ENCODE measurements around the gene PRSS21.

PRSS21 gene

DNA sequence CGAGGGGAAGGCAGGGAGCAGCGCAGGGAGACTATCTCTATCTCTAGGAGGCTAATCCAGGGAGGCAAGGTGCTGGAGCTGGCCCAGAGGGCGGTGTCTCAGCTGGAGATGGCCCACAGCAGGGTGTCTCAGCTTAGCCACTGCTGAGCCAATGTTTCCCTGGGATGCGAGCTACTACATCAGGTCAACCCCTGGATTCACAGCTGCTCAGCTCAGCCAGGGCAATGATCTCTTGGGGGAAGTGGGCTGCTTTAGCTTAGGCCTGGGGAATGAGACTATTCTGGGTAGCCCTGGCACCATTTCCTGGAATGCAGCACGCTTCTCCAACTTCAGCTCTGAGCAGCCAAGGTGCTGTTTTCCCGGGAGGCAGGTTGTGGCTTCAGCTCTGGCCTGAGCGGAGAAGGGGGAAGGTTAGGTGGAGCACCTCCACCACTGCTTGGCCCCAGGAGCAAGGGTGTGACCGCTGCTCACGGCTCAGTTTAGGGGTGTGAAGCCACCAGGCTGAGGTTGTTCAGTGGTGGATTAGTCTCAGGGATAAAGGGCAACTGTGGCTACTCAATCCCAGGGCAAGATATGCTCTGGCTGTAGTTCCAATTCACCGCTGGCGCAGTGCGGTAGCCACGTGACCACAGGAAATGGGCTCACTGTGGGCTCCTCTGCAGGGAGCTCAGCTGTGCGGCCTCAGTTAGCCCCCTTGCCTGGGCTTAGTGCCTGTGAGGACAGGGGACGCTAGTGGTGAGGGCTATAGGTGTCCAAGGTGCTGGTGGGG lies 5.2 kb upstream of the PRSS21 start:
- Mint-ChIP-seq H3K27me3 (peaks cover 11% of the 10 kb centered on the region), H3K4me1 (ENCODE audit: low read depth) (no peaks in the 10 kb centered on the region), H3K4me3 (no peak overlapping the region), H3K9me3 (no peaks in the 10 kb centered on the region), H3K27ac (no peak overlapping the region), H3K36me3 (ENCODE audit: low read depth) (no peaks in the 10 kb centered on the region)

DNA sequence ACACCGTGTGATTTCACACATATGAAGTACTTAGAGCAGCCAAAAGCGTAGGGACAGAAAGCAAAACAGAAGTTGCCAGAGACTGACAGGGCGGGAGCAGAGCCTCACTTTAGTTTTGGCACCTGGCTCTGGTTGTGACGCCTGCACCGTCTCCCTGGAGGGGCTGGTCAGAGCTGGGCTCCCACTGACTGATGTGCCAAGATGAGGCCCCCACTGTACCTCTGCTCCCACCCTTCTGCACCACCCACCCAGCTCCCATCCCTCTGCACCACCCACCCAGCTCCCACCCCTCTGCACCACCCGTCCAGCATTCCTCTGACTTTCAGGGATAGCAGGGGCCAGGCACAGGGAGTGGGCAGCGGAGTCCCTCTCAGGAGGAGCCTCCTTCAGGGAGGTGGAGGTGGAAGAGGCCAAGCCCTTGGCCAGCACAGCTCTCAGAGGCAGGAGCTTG lies 3.2 kb upstream of the PRSS21 start:
- Mint-ChIP-seq H3K4me3 (no peak overlapping the region), H3K27me3 (peaks cover 6% of the 10 kb centered on the region), H3K9me3 (no peaks in the 10 kb centered on the region), H3K27ac (no peak overlapping the region), H3K36me3 (ENCODE audit: low read depth) (no peaks in the 10 kb centered on the region), H3K4me1 (ENCODE audit: low read depth) (no peaks in the 10 kb centered on the region)

DNA sequence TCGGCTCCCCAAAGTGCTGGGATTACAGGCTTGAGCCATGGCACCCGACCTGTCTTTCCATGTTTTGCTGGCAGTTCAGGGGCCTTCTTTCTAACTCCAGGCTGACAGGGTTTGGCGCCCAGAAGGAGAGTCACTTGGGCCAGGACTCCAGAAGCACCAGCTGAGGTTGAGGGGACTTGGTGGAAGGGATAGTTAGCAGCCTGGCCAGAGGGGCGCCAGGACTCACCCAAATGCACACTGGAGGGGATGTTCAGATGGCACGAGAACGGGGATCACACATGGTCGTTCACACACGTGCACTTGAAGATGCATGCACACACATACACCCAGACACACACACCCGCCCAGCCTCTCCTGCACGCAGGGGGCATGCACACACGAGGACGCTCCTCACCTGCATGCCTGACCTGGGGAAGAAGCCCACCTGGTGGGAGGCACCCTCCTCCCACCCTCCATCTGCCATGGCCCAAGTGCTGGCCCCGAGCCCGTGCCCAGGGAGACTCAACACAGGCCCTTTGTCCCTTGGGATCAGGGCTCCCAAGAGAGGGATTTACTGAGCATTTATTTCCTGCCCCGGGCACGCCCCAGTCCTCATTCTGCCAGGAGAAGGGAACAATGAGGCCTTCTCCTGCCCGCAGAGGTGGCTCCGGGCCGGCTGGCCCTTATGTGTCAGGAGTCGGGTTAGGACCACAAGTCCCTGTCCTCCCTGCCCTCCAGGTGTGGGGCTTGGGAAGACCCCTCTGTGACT lies 2.3 kb upstream of the PRSS21 start:
- Mint-ChIP-seq H3K36me3 (ENCODE audit: low read depth) (no peaks in the 10 kb centered on the region), H3K27ac (no peak overlapping the region), H3K4me3 (no peak overlapping the region), H3K27me3 (peaks cover 4% of the 10 kb centered on the region), H3K4me1 (ENCODE audit: low read depth) (no peaks in the 10 kb centered on the region), H3K9me3 (no peaks in the 10 kb centered on the region)

DNA sequence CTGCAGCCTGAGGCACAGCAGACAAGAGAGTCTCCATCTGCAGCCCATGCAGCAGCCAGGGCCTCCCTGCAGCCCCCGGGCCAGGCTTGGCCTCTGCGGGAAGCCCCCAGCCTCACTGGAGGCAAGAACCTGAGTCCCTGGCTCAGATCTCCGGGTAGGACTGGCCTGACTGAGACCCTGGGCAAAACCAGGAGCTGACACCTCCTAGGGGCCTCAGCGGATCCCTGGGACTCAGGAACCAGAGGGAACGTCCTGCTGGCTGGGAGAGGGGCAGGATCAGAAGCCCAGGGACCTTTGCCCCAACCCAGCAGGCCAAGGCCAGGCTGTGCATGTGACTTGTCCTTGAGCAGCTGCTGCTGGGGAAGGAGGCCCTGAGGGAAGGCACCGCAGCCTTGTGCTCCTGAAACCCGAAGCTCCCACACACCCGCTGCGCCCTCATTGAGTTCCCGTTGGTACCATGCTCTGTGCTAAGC lies 1.7 kb upstream of the PRSS21 start:
- peaks cover under 1% of the 10 kb centered on the region for H3K27me3 Mint-ChIP-seq
- H3K27ac Mint-ChIP-seq: no peak overlapping the region
- no peaks in the 10 kb centered on the region for H3K9me3 Mint-ChIP-seq
- H3K36me3 Mint-ChIP-seq (ENCODE audit: low read depth): no peaks in the 10 kb centered on the region
- H3K4me3 Mint-ChIP-seq: no peak overlapping the region
- no peaks in the 10 kb centered on the region for H3K4me1 Mint-ChIP-seq (ENCODE audit: low read depth)

DNA sequence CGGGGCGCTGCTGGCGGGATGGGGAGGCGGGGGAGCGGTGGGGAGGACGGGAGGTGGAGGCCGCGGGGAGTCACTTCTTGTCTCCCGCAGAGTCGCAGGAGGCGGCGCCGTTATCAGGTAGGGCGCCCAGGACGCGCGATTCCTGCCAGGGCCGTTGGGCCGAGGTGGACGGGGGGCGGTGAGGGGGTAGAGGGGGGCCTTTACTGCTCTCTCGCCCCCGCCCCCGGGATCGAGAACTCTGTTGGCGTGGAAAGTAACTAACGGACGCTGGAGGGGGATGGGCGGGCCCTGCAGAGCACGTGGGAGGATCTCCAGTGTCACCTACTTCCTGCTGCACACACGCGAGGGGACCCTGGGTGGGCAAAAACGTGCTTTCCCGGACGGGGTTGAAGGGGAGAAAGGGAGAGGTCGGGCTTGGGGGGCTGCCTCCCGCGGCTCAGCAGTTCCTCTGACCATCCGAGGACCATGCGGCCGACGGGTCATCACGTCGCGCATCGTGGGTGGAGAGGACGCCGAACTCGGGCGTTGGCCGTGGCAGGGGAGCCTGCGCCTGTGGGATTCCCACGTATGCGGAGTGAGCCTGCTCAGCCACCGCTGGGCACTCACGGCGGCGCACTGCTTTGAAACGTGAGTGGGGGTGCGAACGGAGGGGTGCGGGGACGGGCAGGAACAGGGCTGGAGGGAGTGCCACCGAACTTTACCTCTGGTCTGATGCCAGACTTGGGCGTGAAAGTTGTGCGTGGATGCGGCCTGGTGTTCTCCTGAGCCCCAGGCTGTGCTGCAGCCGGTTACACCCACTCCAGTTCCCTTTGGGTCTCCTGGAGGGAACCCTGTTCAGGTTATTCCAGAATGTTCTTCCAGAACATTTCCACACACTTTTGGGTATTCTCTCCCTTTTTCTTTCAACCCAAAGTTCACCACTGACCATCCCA lies 569 bp downstream of the PRSS21 start:
- Mint-ChIP-seq H3K4me3 (peak overlapping the region; percentile 60), H3K36me3 (ENCODE audit: low read depth) (no peaks in the 10 kb centered on the region), H3K4me1 (ENCODE audit: low read depth) (no peaks in the 10 kb centered on the region), H3K9me3 (no peaks in the 10 kb centered on the region), H3K27me3 (no peaks in the 10 kb centered on the region), H3K27ac (no peak overlapping the region)

DNA sequence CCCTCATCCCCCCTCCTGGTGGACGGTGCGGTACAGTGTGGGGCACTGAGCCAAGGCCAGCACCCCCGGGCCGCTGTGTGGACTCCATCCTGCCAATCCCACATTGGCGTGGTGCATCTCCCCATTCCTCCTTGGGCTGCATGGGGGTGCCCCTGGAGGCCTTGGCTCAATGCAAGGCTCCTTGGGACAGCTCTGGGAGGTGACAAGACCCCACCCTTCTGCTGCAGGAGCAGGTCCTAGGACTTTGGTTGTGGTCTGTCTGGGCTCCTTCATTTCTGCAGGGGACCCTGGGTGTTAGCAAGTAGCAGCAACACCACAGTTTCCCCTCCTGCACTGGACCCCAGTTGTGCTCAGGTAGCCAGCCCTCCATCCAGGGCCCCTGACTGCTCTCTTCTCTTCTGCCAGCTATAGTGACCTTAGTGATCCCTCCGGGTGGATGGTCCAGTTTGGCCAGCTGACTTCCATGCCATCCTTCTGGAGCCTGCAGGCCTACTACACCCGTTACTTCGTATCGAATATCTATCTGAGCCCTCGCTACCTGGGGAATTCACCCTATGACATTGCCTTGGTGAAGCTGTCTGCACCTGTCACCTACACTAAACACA lies 1.3 kb downstream of the PRSS21 start:
- Mint-ChIP-seq H3K4me1 (ENCODE audit: low read depth) (no peaks in the 10 kb centered on the region), H3K9me3 (no peaks in the 10 kb centered on the region), H3K27me3 (no peaks in the 10 kb centered on the region), H3K4me3 (no peak overlapping the region), H3K36me3 (ENCODE audit: low read depth) (no peaks in the 10 kb centered on the region), H3K27ac (no peak overlapping the region)

DNA sequence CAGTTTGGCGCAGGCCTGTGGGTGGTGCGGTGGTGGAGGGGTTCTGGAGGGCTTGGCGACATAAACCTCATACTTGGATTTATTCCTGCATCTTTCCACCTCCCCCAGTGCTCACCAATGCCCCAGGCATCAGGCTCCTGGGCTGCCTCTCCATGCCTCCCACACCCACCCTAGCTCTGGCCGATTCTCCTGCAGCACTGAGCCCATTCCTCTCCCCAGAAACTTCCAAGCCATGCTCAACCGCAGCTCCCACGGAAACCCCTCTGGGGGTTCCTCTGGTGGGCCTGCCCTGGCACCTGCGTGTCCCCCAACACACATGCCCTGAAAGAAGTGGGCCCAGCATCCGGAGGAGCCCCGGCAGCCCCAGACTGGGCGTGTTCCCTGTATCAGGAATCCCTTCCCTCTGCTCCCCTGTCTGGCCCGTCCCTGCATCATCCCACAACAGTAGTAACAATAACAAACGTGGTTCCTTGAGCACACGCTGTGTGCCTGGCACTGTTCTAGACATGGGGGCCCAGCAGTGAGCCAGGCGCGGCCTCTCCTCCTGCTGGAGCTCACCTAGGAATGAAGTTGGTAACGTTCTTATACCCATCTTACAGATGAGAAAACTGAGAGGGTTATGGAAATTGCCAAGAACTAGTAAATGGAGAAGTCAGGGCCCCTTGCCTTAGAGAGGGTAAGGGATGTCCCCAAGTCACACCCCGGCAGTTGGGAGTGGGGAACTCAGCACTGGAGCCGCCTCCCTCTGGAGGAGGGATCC lies 2.3 kb downstream of the PRSS21 start:
- Mint-ChIP-seq H3K4me3 (no peak overlapping the region), H3K4me1 (ENCODE audit: low read depth) (no peaks in the 10 kb centered on the region), H3K27me3 (no peaks in the 10 kb centered on the region), H3K27ac (no peak overlapping the region), H3K9me3 (no peaks in the 10 kb centered on the region), H3K36me3 (ENCODE audit: low read depth) (no peaks in the 10 kb centered on the region)

DNA sequence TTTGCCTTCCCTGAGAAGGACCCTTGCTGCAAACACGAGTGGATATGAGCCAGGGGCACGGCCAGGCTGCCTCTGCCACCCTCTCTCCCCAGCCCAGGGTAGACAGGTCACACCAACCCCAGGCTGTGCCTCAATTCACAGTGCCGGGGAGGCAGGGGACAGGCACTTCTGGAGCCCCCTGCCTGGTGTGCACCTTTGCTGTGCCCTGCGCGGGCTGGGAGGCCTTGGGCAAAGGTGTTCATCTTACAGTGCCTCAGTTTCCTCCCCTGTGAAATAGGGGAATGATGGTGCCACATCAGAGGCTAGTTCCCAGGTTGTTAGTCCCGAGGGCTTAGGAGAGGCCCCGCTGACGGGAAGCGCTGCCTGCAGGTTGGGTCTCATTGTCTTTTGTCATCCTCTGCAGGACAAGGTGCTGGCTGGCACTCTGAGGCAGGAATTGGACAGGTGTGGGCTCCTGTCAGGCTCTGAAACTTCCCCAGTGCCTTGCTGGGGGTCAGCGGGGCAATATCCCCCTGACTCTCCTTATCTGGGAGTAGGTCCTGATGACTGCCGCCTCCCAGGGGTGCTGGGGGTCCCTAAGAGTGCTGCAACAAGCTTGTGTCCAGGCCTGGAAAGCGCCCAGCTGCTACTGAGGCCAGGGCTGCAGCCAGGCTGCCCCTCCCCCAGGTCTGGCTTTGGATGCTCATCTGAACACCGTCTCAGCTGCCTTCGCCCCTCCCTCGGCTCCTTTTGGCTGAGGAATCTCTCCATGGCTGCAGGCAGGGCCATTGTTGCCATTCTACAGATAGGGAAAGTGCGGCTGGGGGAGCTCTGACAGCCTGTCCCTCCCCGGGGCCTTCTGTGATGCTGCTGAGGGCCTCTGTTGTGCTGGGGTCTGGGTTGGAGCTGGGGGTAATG lies 3.1 kb downstream of the PRSS21 start:
- H3K36me3 Mint-ChIP-seq (ENCODE audit: low read depth): no peaks in the 10 kb centered on the region
- H3K9me3 Mint-ChIP-seq: no peaks in the 10 kb centered on the region
- H3K4me3 Mint-ChIP-seq: no peak overlapping the region
- no peaks in the 10 kb centered on the region for H3K4me1 Mint-ChIP-seq (ENCODE audit: low read depth)
- no peak overlapping the region for H3K27ac Mint-ChIP-seq
- no peaks in the 10 kb centered on the region for H3K27me3 Mint-ChIP-seq

DNA sequence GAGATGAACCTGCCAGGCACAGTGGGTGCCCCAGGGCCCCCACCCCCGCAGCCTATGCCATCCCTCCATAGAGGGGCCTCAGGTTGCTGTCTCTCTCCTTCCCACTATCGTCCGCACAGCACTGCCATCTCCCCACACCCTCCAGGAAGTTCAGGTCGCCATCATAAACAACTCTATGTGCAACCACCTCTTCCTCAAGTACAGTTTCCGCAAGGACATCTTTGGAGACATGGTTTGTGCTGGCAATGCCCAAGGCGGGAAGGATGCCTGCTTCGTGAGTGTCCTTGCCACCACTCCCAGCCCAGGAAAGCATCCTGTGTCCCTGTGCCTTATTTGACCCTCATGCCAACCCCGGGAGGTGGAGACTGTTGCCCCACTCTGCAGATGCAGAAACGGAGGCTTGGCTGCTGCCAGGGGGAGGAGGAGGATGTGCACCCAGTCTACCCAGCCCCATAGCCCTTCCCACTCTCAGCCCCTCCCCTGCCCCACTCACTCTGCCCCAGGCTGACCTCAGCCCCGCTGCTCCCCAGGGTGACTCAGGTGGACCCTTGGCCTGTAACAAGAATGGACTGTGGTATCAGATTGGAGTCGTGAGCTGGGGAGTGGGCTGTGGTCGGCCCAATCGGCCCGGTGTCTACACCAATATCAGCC lies 3.9 kb downstream of the PRSS21 start:
- Mint-ChIP-seq H3K27ac (no peak overlapping the region), H3K4me3 (no peak overlapping the region), H3K9me3 (no peaks in the 10 kb centered on the region), H3K36me3 (ENCODE audit: low read depth) (no peaks in the 10 kb centered on the region), H3K4me1 (ENCODE audit: low read depth) (no peaks in the 10 kb centered on the region), H3K27me3 (no peaks in the 10 kb centered on the region)

DNA sequence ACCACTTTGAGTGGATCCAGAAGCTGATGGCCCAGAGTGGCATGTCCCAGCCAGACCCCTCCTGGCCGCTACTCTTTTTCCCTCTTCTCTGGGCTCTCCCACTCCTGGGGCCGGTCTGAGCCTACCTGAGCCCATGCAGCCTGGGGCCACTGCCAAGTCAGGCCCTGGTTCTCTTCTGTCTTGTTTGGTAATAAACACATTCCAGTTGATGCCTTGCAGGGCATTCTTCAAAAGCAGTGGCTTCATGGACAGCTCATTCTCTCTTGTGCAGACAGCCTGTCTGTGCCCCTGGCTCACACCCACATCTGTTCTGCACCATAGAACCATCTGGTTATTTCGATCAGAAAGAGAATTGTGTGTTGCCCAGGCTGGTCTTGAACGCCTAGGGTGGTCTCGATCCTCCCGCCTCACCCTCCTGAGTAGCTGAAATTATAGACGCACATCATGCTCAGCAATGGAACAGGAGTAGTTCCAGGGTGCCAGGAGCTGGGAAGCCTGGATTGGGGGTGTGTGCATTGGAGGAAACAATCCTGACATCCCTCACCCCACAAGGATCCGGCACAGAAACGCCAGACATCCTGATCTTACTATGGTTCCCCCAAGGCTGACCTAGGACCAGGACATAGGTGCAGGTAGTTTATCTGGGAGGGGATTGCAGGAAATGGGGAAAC lies 4.6 kb downstream of the PRSS21 start:
- no peaks in the 10 kb centered on the region for H3K36me3 Mint-ChIP-seq (ENCODE audit: low read depth)
- H3K9me3 Mint-ChIP-seq: no peaks in the 10 kb centered on the region

DNA sequence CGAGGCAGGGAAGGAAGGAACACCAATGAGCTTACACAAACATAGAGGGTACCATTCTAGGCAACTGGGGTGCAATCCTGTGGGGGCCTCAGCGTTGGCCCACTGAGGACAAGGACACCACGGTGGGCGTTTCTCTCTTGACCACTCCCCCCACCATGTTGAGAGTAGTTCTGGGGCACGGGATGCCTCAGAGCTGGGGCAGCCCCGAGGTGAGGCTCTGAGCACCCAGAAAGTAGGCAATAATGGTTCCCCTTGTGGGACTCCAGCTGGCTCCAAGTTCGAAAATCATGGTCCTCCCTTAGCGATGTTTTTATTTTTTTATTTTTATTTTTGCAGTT lies 5.1 kb downstream of the PRSS21 start:
- no peak overlapping the region for H3K27ac Mint-ChIP-seq
- no peaks in the 10 kb centered on the region for H3K36me3 Mint-ChIP-seq (ENCODE audit: low read depth)
- H3K9me3 Mint-ChIP-seq: no peaks in the 10 kb centered on the region
- no peaks in the 10 kb centered on the region for H3K27me3 Mint-ChIP-seq
- no peaks in the 10 kb centered on the region for H3K4me1 Mint-ChIP-seq (ENCODE audit: low read depth)
- no peak overlapping the region for H3K4me3 Mint-ChIP-seq

More for the DNA sequence above, 4.6 kb downstream of the PRSS21 start:
- H3K4me3 Mint-ChIP-seq: no peak overlapping the region
- H3K27me3 Mint-ChIP-seq: no peaks in the 10 kb centered on the region
- no peak overlapping the region for H3K27ac Mint-ChIP-seq
- H3K4me1 Mint-ChIP-seq (ENCODE audit: low read depth): no peaks in the 10 kb centered on the region

DNA sequence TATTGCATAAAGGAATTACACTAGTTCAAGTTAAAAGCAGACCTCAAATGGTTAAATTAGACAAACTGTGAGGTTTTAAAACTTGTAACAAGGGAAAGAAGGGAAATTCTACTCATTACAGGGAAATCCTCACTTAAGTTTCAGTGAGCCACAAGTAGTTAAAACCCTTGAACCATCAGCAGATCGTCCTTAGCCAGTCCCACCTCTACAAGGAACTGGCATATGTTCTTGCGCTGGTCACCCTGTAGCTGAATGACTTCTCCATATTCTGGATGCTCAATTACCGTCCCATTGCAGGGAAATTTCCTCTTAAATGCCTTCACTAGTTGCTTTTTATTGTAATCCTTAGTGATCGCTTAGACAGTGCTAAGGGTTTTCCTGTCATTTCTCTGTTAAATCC lies 5.5 kb downstream of the PRSS21 start:
- Mint-ChIP-seq H3K4me3 (no peak overlapping the region), H3K27me3 (no peaks in the 10 kb centered on the region), H3K9me3 (no peaks in the 10 kb centered on the region), H3K36me3 (ENCODE audit: low read depth) (no peaks in the 10 kb centered on the region), H3K27ac (no peak overlapping the region), H3K4me1 (ENCODE audit: low read depth) (no peaks in the 10 kb centered on the region)
